ENCODE data around the gene JKAMP.

JKAMP gene

GRCh38 chr14:59481407-59481806, 2.9 kb upstream of the JKAMP start:
- DNase-seq (ENCODE audit: low spot score): no peak

- DNase-seq (ENCODE audit: low spot score): no peak
Observed at GRCh38 chr14:59481871-59482540, 2.3 kb upstream of the JKAMP start.

- no peak for DNase-seq (ENCODE audit: low spot score)
Observed at GRCh38 chr14:59482541-59483331, 1.6 kb upstream of the JKAMP start.

GRCh38 chr14:59483363-59483762, 954 bp upstream of the JKAMP start:
- no peak for DNase-seq (ENCODE audit: low spot score)

- no peak for DNase-seq (ENCODE audit: low spot score)
Observed at GRCh38 chr14:59484639-59485175, 390 bp downstream of the JKAMP start.

- no peak for DNase-seq (ENCODE audit: low spot score)
Observed at GRCh38 chr14:59490756-59491155, 6.4 kb downstream of the JKAMP start.

GRCh38 chr14:59492384-59492783, 8.1 kb downstream of the JKAMP start:
- DNase-seq (ENCODE audit: low spot score): no peak

- no peak for DNase-seq (ENCODE audit: low spot score)
Observed at GRCh38 chr14:59500732-59501131, 16.4 kb downstream of the JKAMP start.

GRCh38 chr14:59503256-59503655, 18.9 kb downstream of the JKAMP start:
- DNase-seq (ENCODE audit: low spot score): no peak

- DNase-seq (ENCODE audit: low spot score): peak; percentile 45
Observed at GRCh38 chr14:59507063-59507751, 22.9 kb downstream of the JKAMP start.

- DNase-seq (ENCODE audit: low spot score): no peak
Observed at GRCh38 chr14:59507752-59508103, 23.4 kb downstream of the JKAMP start.

GRCh38 chr14:59509101-59509500, 24.8 kb downstream of the JKAMP start:
- DNase-seq (ENCODE audit: low spot score): no peak

GRCh38 chr14:59510001-59510400, 25.7 kb downstream of the JKAMP start:
- DNase-seq (ENCODE audit: low spot score): no peak

- DNase-seq (ENCODE audit: low spot score): no peak
Observed at GRCh38 chr14:59510966-59511365, 26.6 kb downstream of the JKAMP start.

GRCh38 chr14:59511916-59512575, 27.7 kb downstream of the JKAMP start:
- DNase-seq (ENCODE audit: low spot score): peak; percentile 36

GRCh38 chr14:59520224-59520623, 35.9 kb downstream of the JKAMP start:
- no peak for DNase-seq (ENCODE audit: low spot score)

GRCh38 chr14:59529189-59529588, 44.9 kb downstream of the JKAMP start:
- DNase-seq (ENCODE audit: low spot score): no peak

- no peak for DNase-seq (ENCODE audit: low spot score)
Observed at GRCh38 chr14:59530349-59530748, 46.0 kb downstream of the JKAMP start.

- no peak for DNase-seq (ENCODE audit: low spot score)
Observed at GRCh38 chr14:59532419-59532818, 48.1 kb downstream of the JKAMP start.

- DNase-seq (ENCODE audit: low spot score): no peak
Observed at GRCh38 chr14:59534361-59534987, 50.2 kb downstream of the JKAMP start.

- DNase-seq (ENCODE audit: low spot score): no peak
Observed at GRCh38 chr14:59537476-59537875, 53.2 kb downstream of the JKAMP start.

GRCh38 chr14:59538936-59539335, 54.6 kb downstream of the JKAMP start:
- DNase-seq (ENCODE audit: low spot score): no peak
